ENCODE measurements around the gene FGF11.

The FGF11 gene

DNA sequence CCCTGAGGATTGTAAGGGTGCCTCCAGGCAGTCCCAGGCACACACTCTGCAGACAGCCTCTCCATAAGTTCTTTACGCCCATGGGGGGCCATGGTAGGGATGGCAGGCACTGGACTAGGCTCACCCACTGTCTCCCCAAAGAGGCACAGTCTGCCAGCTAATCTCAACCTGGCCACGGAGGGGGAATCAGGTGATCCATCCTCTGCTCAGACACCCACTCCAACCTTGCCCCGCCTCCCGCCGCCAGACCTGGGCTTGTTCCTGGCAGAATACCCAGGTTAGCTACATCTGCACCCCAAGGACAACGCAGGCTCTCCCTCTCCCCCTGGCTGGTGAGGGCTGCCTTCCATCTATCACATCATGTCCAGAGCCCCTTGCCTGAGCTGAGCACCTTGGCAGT lies 30.4 kb upstream of the FGF11 start:
- no peak for DNase-seq

DNA sequence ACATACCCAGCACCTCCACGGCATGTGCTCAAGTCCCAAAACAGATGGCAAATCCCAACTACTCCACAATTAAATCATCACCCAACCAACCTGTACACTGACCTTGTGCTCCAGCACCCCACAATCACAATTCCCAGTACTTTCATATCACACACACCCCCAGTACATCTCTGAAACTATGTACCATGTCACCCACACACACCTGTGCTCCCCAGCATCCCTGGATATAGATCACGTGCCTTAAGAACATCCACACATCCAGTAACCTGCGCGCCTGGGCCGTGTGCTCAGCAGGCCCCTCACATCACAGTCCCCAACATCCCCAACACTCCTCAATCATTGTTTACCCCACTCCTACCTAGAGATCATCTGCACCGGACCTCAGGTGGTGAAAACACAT lies 29.6 kb upstream of the FGF11 start:
- DNase-seq: no peak

DNA sequence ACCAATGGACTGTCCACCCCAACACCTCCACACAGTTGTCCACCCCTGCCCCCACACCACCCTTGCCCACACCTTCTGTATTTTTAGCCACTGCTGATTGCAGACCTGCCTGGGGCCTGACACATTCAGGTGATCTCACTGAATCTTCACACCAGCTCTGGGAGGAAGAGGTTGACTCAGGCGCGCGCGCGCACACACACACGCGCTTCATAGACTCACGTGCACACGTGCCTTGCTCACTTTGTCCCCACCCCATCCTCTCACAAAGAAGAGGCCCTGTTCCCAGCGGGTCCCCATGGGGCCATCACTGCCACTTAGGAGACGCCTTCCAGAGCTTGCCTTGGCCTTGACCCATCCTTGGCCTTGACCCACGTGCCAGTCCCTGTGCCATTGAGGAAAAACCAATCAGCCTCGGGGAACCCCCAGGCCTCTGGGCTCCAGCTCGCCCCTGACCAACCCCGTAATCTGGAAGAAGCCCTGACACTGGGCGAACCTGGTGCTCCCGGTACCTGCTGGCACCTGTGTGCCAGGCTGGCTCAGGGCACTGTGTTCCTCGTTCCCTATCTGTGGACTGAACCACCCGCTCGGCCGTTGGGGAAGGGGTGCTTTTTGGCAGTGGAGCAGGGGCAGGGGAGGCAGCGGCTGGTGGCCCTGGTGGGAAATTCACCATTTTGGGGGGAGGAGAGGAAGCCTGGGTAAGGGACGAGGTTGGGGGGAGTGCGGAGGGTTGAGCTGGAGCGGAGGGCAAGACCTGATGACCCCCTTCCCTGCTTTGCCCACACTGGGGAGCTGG lies 28.5 kb upstream of the FGF11 start:
- no peak for DNase-seq

DNA sequence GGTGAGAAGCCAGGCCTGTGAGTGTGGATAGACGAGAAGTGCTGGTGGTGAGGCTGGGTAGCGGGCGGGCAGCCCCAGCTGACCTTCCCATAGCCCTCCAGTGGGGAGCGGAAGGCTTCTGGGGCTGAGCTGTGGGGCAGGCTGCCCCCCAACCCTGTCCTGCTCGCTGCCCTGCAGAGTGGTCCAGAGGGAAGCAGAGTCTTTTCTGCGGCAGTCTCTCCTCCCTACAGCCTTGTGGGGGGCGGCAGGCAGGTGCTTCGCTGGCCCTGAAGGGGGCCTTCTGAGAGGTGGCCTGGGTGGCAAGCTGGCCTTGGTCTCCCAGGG lies 27.9 kb upstream of the FGF11 start:
- no peak for DNase-seq

GRCh38 chr17:7413346-7413985 lies 25.8 kb upstream of the FGF11 start:
- no peak for DNase-seq

GRCh38 chr17:7414837-7415236 lies 24.5 kb upstream of the FGF11 start:
- no peak for DNase-seq

DNA sequence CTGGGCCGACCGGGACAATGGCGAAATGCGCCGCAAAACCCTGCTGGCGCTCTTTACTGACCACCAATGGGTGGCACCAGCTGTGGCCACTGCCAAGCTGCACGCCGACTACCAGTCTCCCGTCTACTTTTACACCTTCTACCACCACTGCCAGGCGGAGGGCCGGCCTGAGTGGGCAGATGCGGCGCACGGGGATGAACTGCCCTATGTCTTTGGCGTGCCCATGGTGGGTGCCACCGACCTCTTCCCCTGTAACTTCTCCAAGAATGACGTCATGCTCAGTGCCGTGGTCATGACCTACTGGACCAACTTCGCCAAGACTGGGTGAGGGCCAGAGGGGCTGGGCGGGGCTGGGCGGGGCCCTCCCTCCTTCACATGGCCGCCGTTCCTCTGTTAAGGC lies 23.5 kb upstream of the FGF11 start:
- DNase-seq: no peak

GRCh38 chr17:7416323-7416722 lies 23.0 kb upstream of the FGF11 start:
- no peak for DNase-seq

- no peak for DNase-seq
Measured at GRCh38 chr17:7417056-7417655, 22.2 kb upstream of the FGF11 start.

GRCh38 chr17:7418472-7419152 lies 20.7 kb upstream of the FGF11 start:
- no peak for DNase-seq

GRCh38 chr17:7419819-7420610 lies 19.3 kb upstream of the FGF11 start, which contains the start of gene SPEM1:
SPEM1 (plus strand) TSS chr17:7420324; CDS start chr17:7420385, 61 bp downstream.
- no peak for DNase-seq

- no peak for DNase-seq
Measured at GRCh38 chr17:7421186-7421585, 18.1 kb upstream of the FGF11 start.

GRCh38 chr17:7423679-7424078 lies 15.6 kb upstream of the FGF11 start:
- peak; percentile 25 for DNase-seq

GRCh38 chr17:7425316-7425715 lies 14.0 kb upstream of the FGF11 start, which contains the start of gene SPEM2:
SPEM2 (plus strand) TSS chr17:7425616; CDS start chr17:7425689, 73 bp downstream.
- DNase-seq: no peak

DNA sequence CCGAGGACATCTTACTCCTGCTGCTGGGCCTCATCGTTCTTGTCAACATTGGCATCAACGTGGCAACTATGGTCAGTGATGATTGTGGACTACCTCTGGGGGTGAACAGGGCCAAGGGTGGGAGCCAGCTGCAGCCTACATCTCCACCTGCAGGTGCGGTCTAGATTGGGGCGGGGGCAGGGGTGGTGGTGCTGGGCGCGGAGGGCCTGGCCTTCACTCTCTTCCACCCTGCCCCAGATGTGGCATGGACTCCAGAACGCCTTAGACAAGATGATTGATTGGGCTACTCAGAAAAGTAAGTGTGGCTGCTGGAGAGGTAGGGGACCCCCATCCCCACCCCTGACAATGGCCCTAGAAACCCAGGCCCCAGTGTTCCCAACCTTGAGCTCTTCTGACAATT lies 13.6 kb upstream of the FGF11 start:
- DNase-seq: no peak

- no peak for DNase-seq
Measured at GRCh38 chr17:7426203-7426863, 13.0 kb upstream of the FGF11 start.

- DNase-seq: no peak
Measured at GRCh38 chr17:7426896-7427489, 12.3 kb upstream of the FGF11 start.

GRCh38 chr17:7427549-7427948 lies 11.8 kb upstream of the FGF11 start:
- DNase-seq: no peak

DNA sequence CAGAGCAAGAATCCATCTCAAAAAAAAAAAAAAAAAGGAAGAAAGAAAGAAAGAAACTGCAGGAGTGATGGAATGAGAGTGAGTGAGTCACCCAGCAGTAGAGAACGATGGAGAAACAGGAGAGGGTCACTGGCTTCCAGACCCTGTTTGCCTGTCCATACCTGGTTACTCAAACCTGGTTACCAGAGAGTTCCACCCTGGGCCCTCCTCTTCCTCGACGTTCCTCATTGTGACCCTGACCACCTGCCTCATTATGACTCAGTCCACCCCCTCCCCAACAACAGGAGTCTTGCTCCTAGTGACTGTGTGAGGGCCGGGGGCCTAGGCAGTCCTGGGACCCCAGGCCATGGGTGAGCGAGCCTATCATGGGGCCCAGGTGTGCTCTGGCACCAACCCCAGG lies 10.8 kb upstream of the FGF11 start, which contains the start of gene SPEM3:
SPEM3 (plus strand) TSS at position 301 of the 400 bp plus-strand sequence; CDS start at position 347, 46 bp downstream.
- DNase-seq: no peak

GRCh38 chr17:7429722-7430121 lies 9.6 kb upstream of the FGF11 start:
- DNase-seq: no peak

DNA sequence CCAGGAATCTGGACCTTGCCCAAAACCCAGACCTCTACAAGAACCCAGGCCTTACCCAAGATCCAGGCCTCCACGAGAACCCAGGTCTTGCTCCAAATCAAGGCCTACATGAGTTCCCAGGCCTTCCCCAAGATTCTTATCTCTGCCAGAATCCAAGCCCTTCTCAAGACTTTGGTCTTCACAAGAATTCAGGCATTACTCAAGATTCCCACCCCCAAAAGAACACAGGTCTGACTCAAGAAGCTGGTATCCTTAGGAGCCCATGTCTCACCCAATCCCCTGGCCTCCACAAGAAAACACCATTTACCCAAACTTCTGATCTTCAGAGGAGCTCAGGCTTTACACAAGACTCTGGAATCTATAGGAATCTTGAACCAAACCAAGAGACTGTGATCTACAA lies 8.1 kb upstream of the FGF11 start:
- DNase-seq: no peak

GRCh38 chr17:7432296-7432695 lies 7.0 kb upstream of the FGF11 start:
- DNase-seq: no peak
